WTC11 (cell line): ENCODE data around the gene RHOH.
"Not testable (repeated sequence)": the region's sequence is repeated elsewhere in the genome, so short reads cannot be mapped to it uniquely, and the experiment has no call there.

Experiments used
- CDX4 ChIP-seq: fragments of 250-450 bp; sonication (Bioruptor Pico); IDR thresholded peaks from 2 replicates; pipeline ENCODE4 v1.9.0; 2021; ENCODE audit warnings: moderate library complexity, mild to moderate bottlenecking, inconsistent platforms, borderline replicate concordance
- NFYB ChIP-seq: sonication (generic); formaldehyde crosslinking; conservative IDR thresholded peaks from 2 replicates; pipeline ENCODE4 v1.8.0; 2022; ENCODE audit warnings: low read depth, missing genetic modification reagents
- OVOL2 ChIP-seq: fragments of 250-450 bp; sonication (Bioruptor Pico); IDR thresholded peaks from 2 replicates; pipeline ENCODE4 v1.9.0; 2021; ENCODE audit warnings: mild to moderate bottlenecking, borderline replicate concordance
- PRRX2 ChIP-seq: fragments of 250-450 bp; sonication (Bioruptor Pico); IDR thresholded peaks from 2 replicates; pipeline ENCODE4 v1.8.0; 2021; ENCODE audit warnings: mild to moderate bottlenecking
- ZBTB21 ChIP-seq: sonication (generic); formaldehyde crosslinking; IDR thresholded peaks from 2 replicates; pipeline ENCODE4 v1.8.1; 2023; ENCODE audit warnings: mild to moderate bottlenecking, missing genetic modification reagents, borderline replicate concordance
- TF ChIP-seq, protein P1 (sequence below): fragments of 200-600 bp; IDR thresholded peaks from 2 replicates; pipeline ENCODE4 v1.8.0; 2022; ENCODE audit warnings: antibody characterized with exemption

DNA sequence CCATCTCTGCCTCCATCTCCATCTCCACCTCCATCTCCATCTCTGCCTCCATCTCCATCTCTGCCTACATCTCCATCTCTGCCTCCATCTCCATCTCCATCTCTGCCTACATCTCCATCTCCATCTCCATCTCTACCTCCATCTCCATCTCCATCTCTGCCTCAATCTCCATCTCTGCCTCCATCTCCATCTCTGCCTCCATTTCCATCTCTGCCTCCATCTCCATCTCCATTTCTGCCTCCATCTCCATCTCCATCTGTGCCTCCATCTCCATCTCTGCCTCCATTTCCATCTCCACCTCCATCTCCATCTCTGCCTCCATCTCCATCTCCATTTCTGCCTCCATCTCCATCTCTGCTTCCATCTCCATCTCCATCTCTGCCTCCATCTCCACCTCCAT lies 98.2 kb downstream of the RHOH start:
- TF ChIP-seq, protein P1, sequence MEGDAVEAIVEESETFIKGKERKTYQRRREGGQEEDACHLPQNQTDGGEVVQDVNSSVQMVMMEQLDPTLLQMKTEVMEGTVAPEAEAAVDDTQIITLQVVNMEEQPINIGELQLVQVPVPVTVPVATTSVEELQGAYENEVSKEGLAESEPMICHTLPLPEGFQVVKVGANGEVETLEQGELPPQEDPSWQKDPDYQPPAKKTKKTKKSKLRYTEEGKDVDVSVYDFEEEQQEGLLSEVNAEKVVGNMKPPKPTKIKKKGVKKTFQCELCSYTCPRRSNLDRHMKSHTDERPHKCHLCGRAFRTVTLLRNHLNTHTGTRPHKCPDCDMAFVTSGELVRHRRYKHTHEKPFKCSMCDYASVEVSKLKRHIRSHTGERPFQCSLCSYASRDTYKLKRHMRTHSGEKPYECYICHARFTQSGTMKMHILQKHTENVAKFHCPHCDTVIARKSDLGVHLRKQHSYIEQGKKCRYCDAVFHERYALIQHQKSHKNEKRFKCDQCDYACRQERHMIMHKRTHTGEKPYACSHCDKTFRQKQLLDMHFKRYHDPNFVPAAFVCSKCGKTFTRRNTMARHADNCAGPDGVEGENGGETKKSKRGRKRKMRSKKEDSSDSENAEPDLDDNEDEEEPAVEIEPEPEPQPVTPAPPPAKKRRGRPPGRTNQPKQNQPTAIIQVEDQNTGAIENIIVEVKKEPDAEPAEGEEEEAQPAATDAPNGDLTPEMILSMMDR: not testable (repeated sequence)
- TF ChIP-seq OVOL2, ZBTB21, CDX4, PRRX2, NFYB (CRISPR knock-in tag): not testable (repeated sequence)
